ENCODE data around the gene ANKRD2.

Gene ANKRD2

DNA sequence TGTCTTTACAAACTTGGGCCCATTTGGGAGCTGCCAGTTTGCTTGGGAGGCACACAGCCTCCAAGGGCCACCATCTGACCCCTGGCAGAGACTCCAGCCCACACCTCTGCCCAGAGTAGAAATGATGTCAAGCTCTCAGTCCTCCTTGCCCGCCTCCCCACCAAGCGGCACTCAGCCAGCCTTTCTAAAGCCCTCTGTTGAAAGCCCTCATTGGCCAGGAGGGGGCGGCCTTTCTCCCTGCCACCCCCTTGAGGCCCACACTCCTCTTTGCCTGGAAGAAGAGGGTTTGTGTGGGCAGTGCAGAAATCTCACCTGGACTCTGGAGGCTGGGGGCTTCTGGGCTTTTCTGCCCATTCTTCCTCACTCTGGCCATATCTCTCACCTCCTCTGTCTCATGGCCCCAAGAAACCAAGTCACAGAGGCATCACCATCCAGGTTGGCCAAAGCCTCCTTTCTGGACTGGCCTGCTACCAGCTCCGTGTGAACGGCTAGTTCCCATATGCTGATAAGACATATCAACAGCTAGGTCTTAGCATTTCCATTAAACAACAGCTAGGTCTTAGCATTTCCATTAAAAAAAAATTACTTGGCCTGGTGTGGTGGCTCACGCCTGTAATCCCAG lies 37.7 kb upstream of the ANKRD2 start:
- H3K36me3 ChIP-seq (ENCODE audit: control insufficient read depth in 2 of 2, insufficient read depth in 2 of 2, low read length in 2 of 2): no peaks in the 10 kb centered on the region
- no peak overlapping the region for H3K4me3 ChIP-seq (ENCODE audit: low read length in 2 of 2)
- no peak overlapping the region for H3K27ac ChIP-seq (ENCODE audit: low read depth in 2 of 2, low read length in 2 of 2)
- H3K9me3 ChIP-seq (ENCODE audit: control insufficient read depth in 2 of 2, low read length in 2 of 2): no peaks in the 10 kb centered on the region
- no peaks in the 10 kb centered on the region for H3K27me3 ChIP-seq (ENCODE audit: control insufficient read depth in 2 of 2, insufficient read depth in 2 of 2, low read length in 2 of 2)
- H3K4me1 ChIP-seq (ENCODE audit: control insufficient read depth in 2 of 2, insufficient read depth in 2 of 2, low read length in 2 of 2): no peaks in the 10 kb centered on the region
- no peak overlapping the region for H3K9ac ChIP-seq (ENCODE audit: low read depth in 1 of 2, low read length in 2 of 2)

GRCh38 chr10:97537186-97537869 lies 35.3 kb upstream of the ANKRD2 start:
- H3K4me1 ChIP-seq (ENCODE audit: control insufficient read depth in 2 of 2, insufficient read depth in 2 of 2, low read length in 2 of 2): no peaks in the 10 kb centered on the region
- no peak overlapping the region for H3K4me3 ChIP-seq (ENCODE audit: low read length in 2 of 2)

DNA sequence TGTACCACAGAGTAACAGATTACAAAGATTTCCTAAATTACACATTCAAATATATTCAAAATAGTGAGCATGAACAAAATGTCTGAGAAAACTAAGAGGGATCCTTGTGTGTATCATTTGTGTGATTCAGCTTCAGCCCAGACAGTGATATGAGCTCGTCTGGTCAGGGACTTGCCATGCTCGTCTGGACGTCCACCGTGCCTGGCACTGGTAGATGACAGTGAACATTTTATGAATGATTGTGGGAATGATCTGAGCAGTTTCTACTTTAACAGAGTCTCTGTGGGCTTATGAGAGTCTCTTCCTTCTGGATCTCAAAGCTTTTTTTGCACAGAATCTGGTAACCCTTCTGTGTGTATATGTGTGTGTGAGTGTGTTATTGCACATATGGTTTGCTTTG lies 34.2 kb upstream of the ANKRD2 start:
- Histone ChIP-seq H3K4me1 (ENCODE audit: control insufficient read depth in 2 of 2, insufficient read depth in 2 of 2, low read length in 2 of 2) (peaks cover 5 to 6% of the 10 kb centered on the region in 2 donors), H3K27ac (ENCODE audit: low read depth in 2 of 2, low read length in 2 of 2) (no peak overlapping the region)

More at GRCh38 chr10:97537186-97537869, 35.3 kb upstream of the ANKRD2 start:
- H3K9ac ChIP-seq (ENCODE audit: low read depth in 1 of 2, low read length in 2 of 2): no peak overlapping the region
- no peaks in the 10 kb centered on the region for H3K36me3 ChIP-seq (ENCODE audit: control insufficient read depth in 2 of 2, insufficient read depth in 2 of 2, low read length in 2 of 2)
- H3K27ac ChIP-seq (ENCODE audit: low read depth in 2 of 2, low read length in 2 of 2): no peak overlapping the region
- H3K27me3 ChIP-seq (ENCODE audit: control insufficient read depth in 2 of 2, insufficient read depth in 2 of 2, low read length in 2 of 2): no peaks in the 10 kb centered on the region
- no peaks in the 10 kb centered on the region for H3K9me3 ChIP-seq (ENCODE audit: control insufficient read depth in 2 of 2, low read length in 2 of 2)

GRCh38 chr10:97538839-97539238 lies 33.7 kb upstream of the ANKRD2 start:
- Histone ChIP-seq H3K9ac (ENCODE audit: low read depth in 1 of 2, low read length in 2 of 2) (no peak overlapping the region), H3K27ac (ENCODE audit: low read depth in 2 of 2, low read length in 2 of 2) (no peak overlapping the region)

More for the DNA sequence above, 34.2 kb upstream of the ANKRD2 start:
- no peak overlapping the region for H3K4me3 ChIP-seq (ENCODE audit: low read length in 2 of 2)
- H3K27me3 ChIP-seq (ENCODE audit: control insufficient read depth in 2 of 2, insufficient read depth in 2 of 2, low read length in 2 of 2): no peaks in the 10 kb centered on the region
- H3K9ac ChIP-seq (ENCODE audit: low read depth in 1 of 2, low read length in 2 of 2): no peak overlapping the region
- no peaks in the 10 kb centered on the region for H3K9me3 ChIP-seq (ENCODE audit: control insufficient read depth in 2 of 2, low read length in 2 of 2)
- no peaks in the 10 kb centered on the region for H3K36me3 ChIP-seq (ENCODE audit: control insufficient read depth in 2 of 2, insufficient read depth in 2 of 2, low read length in 2 of 2)

DNA sequence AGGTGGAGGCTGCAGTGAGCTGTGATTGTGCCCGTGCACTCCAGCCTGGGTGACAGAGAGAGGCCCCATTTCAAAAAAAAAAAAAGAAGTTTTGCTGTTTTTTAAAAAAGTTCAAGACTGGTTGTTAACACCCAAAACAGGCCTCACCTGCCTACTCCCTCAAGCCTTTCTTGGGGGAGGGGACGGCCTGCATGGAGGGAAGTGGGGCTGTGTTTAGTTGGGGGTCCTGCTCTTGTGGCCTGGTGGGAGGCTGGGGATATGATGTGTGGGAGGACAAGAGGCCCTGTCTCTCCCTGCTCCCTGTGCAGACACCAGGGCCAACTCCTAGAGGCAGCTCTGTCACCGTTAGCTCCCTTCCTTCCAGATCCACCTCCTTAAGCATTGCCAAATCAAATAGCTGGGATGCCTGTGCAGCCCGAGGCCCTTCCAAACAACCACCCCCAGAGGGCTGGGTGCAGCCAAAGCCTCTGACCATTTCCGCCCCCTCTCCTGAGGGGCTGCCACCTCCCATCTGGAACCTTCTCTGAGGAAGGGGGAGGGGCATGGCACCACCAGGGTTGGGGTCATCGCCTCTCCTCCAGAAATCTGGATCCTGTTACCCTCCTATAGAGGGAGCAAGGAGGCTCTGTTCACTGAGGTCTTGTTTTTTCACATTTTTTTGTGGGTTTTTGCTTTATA lies 32.9 kb upstream of the ANKRD2 start:
- no peak overlapping the region for H3K27ac ChIP-seq (ENCODE audit: low read depth in 2 of 2, low read length in 2 of 2)

More at GRCh38 chr10:97538839-97539238, 33.7 kb upstream of the ANKRD2 start:
- no peaks in the 10 kb centered on the region for H3K9me3 ChIP-seq (ENCODE audit: control insufficient read depth in 2 of 2, low read length in 2 of 2)
- no peaks in the 10 kb centered on the region for H3K36me3 ChIP-seq (ENCODE audit: control insufficient read depth in 2 of 2, insufficient read depth in 2 of 2, low read length in 2 of 2)
- H3K4me3 ChIP-seq (ENCODE audit: low read length in 2 of 2): no peak overlapping the region
- no peaks in the 10 kb centered on the region for H3K27me3 ChIP-seq (ENCODE audit: control insufficient read depth in 2 of 2, insufficient read depth in 2 of 2, low read length in 2 of 2)
- peaks cover 5 to 6% of the 10 kb centered on the region in 2 donors for H3K4me1 ChIP-seq (ENCODE audit: control insufficient read depth in 2 of 2, insufficient read depth in 2 of 2, low read length in 2 of 2)

GRCh38 chr10:97540669-97541500 lies 31.7 kb upstream of the ANKRD2 start:
- Histone ChIP-seq H3K9ac (ENCODE audit: low read depth in 1 of 2, low read length in 2 of 2) (no peak overlapping the region), H3K4me1 (ENCODE audit: control insufficient read depth in 2 of 2, insufficient read depth in 2 of 2, low read length in 2 of 2) (peaks cover 5 to 6% of the 10 kb centered on the region in 2 donors), H3K4me3 (ENCODE audit: low read length in 2 of 2) (no peak overlapping the region), H3K9me3 (ENCODE audit: control insufficient read depth in 2 of 2, low read length in 2 of 2) (no peaks in the 10 kb centered on the region), H3K27me3 (ENCODE audit: control insufficient read depth in 2 of 2, insufficient read depth in 2 of 2, low read length in 2 of 2) (no peaks in the 10 kb centered on the region), H3K36me3 (ENCODE audit: control insufficient read depth in 2 of 2, insufficient read depth in 2 of 2, low read length in 2 of 2) (no peaks in the 10 kb centered on the region), H3K27ac (ENCODE audit: low read depth in 2 of 2, low read length in 2 of 2) (no peak overlapping the region)

More for the DNA sequence above, 32.9 kb upstream of the ANKRD2 start:
- H3K36me3 ChIP-seq (ENCODE audit: control insufficient read depth in 2 of 2, insufficient read depth in 2 of 2, low read length in 2 of 2): no peaks in the 10 kb centered on the region
- H3K4me1 ChIP-seq (ENCODE audit: control insufficient read depth in 2 of 2, insufficient read depth in 2 of 2, low read length in 2 of 2): peaks cover 5 to 6% of the 10 kb centered on the region in 2 donors
- no peaks in the 10 kb centered on the region for H3K9me3 ChIP-seq (ENCODE audit: control insufficient read depth in 2 of 2, low read length in 2 of 2)
- H3K9ac ChIP-seq (ENCODE audit: low read depth in 1 of 2, low read length in 2 of 2): no peak overlapping the region
- no peak overlapping the region for H3K4me3 ChIP-seq (ENCODE audit: low read length in 2 of 2)
- no peaks in the 10 kb centered on the region for H3K27me3 ChIP-seq (ENCODE audit: control insufficient read depth in 2 of 2, insufficient read depth in 2 of 2, low read length in 2 of 2)

DNA sequence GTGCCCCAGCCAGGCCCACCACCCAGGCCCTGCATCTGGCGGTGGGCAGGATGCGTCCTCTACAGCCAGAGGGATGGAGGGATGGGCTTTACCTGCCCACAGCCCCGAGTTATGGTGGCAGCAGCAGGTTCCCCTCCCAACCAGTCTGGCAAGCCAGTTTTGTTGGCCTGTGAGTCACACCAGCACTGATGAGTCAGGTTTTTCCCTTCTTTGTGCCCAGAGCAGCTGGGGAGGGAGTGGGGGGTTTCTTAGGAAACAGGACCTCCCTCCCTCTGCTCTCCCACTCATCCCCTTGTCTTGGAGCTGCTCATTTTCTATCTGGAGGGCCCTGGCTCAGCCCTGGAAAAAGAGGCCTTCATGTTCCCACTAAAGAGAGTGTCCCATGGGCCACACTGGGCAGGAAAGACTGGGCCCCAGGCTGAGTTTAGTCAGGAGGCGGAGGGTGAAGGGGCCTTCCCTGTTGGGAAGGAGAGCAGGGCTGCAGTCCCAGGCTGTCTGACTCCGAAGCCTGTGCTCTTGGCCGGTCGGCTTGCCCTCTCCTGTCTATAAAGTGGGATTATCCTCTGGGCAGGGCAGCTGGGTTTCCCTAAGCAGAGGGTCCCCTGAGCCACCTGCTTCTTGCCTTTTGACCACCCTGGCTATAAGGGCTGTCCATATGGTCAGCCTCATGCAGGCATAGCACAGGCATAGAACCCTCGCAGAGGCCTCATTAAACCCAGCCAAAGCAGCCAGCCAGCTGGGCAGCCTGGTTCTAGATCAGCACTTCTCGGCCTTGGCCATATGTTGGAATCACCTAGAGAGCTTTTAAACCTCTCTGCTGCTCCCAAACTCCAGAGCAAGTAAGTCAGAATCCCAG lies 30.2 kb upstream of the ANKRD2 start:
- Histone ChIP-seq H3K27ac (ENCODE audit: low read depth in 2 of 2, low read length in 2 of 2) (peak overlapping the region; percentile 56 to 67), H3K9me3 (ENCODE audit: control insufficient read depth in 2 of 2, low read length in 2 of 2) (no peaks in the 10 kb centered on the region), H3K27me3 (ENCODE audit: control insufficient read depth in 2 of 2, insufficient read depth in 2 of 2, low read length in 2 of 2) (no peaks in the 10 kb centered on the region), H3K36me3 (ENCODE audit: control insufficient read depth in 2 of 2, insufficient read depth in 2 of 2, low read length in 2 of 2) (no peaks in the 10 kb centered on the region), H3K4me1 (ENCODE audit: control insufficient read depth in 2 of 2, insufficient read depth in 2 of 2, low read length in 2 of 2) (peaks cover 5 to 6% of the 10 kb centered on the region in 2 donors), H3K4me3 (ENCODE audit: low read length in 2 of 2) (no peak overlapping the region), H3K9ac (ENCODE audit: low read depth in 1 of 2, low read length in 2 of 2) (no peak overlapping the region)

DNA sequence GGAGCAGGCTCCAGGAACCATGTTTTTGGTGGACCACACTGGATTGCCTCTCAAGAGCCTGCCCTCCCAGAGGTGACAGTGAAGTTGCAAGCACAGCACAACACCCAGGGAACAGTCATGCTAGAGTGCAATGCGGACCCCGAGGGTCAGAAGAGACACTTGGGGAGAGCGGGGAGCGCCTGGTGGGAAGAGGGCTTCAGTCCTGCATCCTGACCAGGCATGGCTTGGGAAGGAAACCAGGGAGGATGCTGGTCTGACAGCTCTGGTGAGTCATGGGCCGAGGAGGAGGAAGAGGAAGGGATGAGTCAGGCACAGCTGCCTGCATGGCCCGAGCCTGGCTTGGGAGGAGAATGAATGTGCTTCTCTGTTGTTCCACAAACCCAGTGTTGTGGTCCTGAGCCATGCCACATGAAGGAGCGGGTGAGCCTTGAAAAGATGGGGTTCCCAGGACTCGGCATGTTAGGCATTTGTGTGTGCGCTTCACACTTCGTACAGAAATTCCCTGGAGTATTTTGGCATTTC lies 29.5 kb upstream of the ANKRD2 start:
- peak overlapping the region; percentile 56 to 67 for H3K27ac ChIP-seq (ENCODE audit: low read depth in 2 of 2, low read length in 2 of 2)

More for the DNA sequence above, 29.5 kb upstream of the ANKRD2 start:
- H3K9me3 ChIP-seq (ENCODE audit: control insufficient read depth in 2 of 2, low read length in 2 of 2): no peaks in the 10 kb centered on the region
- H3K4me1 ChIP-seq (ENCODE audit: control insufficient read depth in 2 of 2, insufficient read depth in 2 of 2, low read length in 2 of 2): peaks cover 5 to 6% of the 10 kb centered on the region in 2 donors
- H3K36me3 ChIP-seq (ENCODE audit: control insufficient read depth in 2 of 2, insufficient read depth in 2 of 2, low read length in 2 of 2): no peaks in the 10 kb centered on the region
- H3K9ac ChIP-seq (ENCODE audit: low read depth in 1 of 2, low read length in 2 of 2): no peak overlapping the region
- no peaks in the 10 kb centered on the region for H3K27me3 ChIP-seq (ENCODE audit: control insufficient read depth in 2 of 2, insufficient read depth in 2 of 2, low read length in 2 of 2)
- H3K4me3 ChIP-seq (ENCODE audit: low read length in 2 of 2): no peak overlapping the region

All from mucosa of rectum (tissue), 2 donors.